Measurements from ENCODE around the gene RNF145.
"Not testable (repeated sequence)": the region's sequence is repeated elsewhere in the genome, so short reads cannot be mapped to it uniquely, and the experiment has no call there.

The RNF145 gene

GRCh38 chr5:159156426-159157238 lies 52.7 kb downstream of the RNF145 start:
- peak; percentile 53 for DNase-seq

- no peak for DNase-seq
Observed at GRCh38 chr5:159155960-159156359, 53.4 kb downstream of the RNF145 start.

GRCh38 chr5:159152876-159153275 lies 56.5 kb downstream of the RNF145 start:
- no peak for DNase-seq

- DNase-seq, result no peak
Observed at GRCh38 chr5:159149085-159149484, 60.3 kb downstream of the RNF145 start.

- DNase-seq, result no peak
Observed at GRCh38 chr5:159147976-159148375, 61.4 kb downstream of the RNF145 start.

GRCh38 chr5:159146839-159147238 lies 62.5 kb downstream of the RNF145 start:
- DNase-seq, result no peak

DNA sequence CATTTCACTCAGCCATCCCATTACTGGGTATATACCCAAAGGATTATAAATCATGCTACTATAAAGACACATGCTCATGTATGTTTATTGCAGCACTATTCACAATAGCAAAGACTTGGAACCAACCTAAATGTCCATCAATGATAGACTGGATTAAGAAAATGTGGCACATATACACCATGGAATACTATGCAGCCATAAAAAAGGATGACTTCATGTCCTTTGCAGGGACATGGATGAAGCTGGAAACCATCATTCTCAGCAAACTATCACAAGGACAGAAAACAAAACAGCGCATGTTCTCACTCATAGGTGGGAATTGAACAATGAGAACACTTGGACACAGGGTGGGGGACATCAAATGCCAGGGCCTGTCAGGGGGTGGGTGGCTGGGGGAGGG lies 64.2 kb downstream of the RNF145 start:
- not testable (repeated sequence) for DNase-seq

DNA sequence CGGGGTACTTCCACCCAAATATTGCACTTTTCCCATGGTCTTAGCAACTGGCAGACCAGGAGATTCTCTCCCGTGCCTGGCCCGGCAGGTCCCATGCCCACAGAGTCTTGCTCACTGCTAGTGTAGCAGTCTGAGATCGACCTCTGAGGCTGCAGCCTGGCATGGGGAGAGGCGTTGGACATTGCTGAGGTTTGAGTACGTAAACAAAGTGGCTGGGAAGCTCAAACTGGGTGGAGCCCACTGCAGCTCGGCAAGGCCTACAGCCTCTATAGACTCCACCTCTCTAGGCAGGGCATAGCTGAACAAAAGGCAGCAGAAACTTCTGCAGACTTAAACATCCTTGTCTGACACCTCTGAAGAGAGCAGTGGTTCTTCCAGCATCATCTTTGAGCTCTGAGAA lies 69.6 kb downstream of the RNF145 start:
- no peak for DNase-seq

- DNase-seq, result no peak
Observed at GRCh38 chr5:159135896-159136531, 73.3 kb downstream of the RNF145 start.

GRCh38 chr5:159133041-159133741 lies 76.2 kb downstream of the RNF145 start:
- no peak for DNase-seq

GRCh38 chr5:159132429-159133040 lies 76.8 kb downstream of the RNF145 start:
- DNase-seq, result no peak

DNA sequence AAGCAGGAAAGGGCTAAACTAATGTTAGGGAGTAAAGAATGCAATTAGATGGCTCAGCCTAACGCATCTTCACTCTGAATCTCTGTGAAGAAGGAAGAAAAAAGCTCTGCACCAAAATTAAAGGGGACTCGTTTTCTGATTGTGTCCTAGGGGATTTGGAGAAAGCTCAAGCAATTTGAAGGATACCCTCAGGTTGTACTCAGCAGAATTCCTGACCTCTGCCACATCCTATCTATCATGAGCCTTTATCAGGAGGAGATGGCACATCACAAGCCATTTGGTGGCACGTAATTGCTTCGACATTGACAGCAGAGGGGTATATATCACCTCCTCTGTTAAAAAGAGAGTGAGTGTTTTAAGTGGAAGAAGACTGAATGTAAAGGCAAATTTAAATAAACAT lies 77.4 kb downstream of the RNF145 start:
- DNase-seq, result no peak

DNA sequence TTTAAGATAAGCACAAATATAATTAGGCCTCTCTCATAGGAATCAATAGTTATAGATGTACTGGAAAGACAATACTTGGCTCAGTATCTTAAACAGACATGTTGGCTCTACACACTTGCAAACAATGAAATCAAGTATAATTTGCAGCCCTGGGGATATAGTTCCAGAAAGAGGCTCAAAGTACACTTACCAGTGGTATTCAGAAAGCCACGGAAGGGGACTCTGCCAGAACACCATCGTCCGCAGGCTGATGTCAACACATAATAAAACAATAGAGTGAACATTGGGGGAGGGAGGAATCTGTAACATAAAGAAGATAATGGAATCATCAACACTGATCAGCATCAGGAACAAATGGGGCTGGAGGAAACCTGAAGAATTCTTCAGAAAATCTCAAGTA lies 78.5 kb downstream of the RNF145 start:
- no peak for DNase-seq

DNA sequence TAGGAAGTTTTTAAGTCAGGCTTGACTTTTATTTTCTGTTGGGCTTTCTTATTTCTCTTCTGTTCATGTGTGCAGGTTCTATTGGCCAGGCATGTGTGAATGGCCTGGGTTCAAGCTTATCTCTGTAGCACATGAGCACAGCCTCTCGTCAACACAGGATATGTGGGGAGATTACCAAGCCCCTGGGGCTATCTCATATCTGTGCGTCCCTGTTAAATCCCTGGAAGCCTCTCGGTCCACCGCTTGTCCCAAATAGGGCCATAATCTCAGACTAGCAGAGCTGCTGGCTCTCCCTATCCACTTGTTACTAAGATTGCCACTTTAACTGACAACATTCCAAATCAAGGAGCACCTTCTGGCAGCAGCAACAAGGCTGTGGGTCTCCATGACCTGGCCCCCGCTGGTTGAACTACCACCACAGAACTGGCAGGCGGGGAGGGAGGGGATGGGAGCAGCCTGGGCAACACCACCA lies 81.2 kb downstream of the RNF145 start:
- no peak for DNase-seq

- no peak for DNase-seq
Observed at GRCh38 chr5:159123700-159124099, 85.7 kb downstream of the RNF145 start.

GRCh38 chr5:159123189-159123588 lies 86.2 kb downstream of the RNF145 start:
- DNase-seq, result no peak

- DNase-seq, result no peak
Observed at GRCh38 chr5:159121061-159121460, 88.3 kb downstream of the RNF145 start.

DNA sequence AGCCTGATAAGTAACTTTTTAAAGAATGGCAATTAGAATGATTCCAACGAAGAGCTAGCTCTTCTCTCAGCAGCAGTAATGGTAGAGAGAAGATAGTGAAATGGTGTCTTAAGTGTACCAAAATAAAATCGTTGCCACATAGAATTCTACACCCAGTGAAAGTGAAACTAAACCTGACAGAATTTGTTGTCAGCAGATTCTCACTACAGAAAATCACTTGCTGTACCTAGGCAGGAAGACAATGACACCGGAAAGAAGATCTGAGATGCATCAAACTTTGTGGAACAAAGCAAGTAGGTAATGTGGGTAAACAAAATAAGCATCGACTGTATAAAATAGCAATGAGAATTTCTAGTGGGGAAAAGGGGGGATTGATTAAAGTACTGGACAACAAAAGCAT lies 88.9 kb downstream of the RNF145 start:
- no peak for DNase-seq

DNA sequence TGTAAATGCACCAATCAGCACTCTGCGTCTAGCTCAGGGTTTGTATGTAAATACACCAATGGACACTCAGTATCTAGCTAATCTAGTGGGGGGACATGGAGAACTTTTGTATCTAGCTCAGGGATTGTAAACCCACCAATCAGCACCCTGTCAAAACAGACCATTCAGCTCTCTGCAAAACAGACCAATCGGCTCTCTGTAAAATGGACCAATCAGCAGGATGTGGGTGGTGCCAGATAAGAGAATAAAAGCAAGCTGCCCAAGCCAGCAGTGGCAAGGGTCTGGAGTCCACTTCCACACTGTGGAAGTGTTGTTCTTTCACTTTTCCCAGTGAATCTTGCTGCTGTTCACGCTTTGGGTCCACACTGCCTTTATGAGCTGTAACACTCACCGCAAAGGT lies 89.5 kb downstream of the RNF145 start:
- DNase-seq, result not testable (repeated sequence)

DNA sequence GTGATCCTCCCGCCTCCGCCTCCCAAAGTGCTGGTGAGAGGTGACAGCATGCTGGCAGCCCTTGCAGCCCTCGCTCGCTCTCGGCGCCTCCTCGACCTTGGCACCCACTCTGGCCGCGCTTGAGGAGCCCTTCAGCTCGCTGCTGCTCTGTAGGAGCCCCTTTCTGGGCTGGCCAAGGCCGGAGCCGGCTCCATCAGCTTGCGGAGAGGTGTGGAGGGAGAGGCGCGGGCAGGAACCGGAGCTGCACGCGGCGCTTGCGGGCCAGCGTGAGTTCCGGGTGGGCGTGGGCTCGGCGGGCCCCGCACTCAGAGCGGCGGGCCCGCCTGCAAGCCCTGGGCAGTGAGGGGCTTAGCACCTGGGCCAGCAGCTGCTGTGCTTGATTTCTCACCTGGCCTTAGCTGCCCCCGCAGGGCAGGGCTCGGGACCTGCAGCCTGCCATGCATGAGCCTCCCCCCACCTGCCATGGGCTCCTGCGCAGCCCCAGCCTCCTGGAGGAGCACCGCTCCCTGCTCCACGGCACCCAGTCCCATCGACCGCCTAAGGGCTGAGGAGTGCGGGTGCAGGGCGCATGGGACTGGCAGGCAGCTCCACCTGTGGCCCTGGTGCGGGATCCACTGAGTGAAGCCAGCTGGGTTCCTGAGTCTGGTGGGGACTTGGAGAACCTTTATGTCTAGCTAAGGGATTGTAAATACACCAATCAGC lies 90.2 kb downstream of the RNF145 start:
- not testable (repeated sequence) for DNase-seq

- no peak for DNase-seq
Observed at GRCh38 chr5:159113405-159113804, 95.9 kb downstream of the RNF145 start.

DNA sequence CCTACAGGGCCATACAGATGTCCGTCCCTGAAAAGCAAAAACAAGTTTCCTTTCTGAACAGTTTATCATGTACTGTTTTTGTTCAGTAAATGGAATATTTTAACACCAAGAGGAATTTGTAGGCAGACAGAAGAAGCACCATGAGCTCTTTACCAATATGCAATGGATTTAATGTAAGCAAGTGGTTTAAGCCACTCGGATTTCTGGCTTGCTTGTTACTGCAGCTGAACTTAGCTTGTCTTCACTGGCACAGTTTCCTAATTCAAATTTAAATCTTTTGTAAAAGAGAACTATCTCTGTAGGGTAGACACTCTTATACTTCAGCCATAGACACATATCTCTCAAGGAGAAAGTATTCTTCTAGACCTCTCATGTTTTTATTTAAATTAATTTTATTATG lies 96.9 kb downstream of the RNF145 start:
- no peak for DNase-seq

Data from CD4-positive, alpha-beta T cell treated with Interleukin-17A for 4 hours (primary cell).